ENCODE measurements around the gene CYP4A22. TPM values are rescaled to one million over a fixed set of nuclear protein-coding genes. Genes with fewer than 3 reads are reported as not detected.

CYP4A22 gene
- total and polyA plus RNA-seq, 2 donors: not detected

DNA sequence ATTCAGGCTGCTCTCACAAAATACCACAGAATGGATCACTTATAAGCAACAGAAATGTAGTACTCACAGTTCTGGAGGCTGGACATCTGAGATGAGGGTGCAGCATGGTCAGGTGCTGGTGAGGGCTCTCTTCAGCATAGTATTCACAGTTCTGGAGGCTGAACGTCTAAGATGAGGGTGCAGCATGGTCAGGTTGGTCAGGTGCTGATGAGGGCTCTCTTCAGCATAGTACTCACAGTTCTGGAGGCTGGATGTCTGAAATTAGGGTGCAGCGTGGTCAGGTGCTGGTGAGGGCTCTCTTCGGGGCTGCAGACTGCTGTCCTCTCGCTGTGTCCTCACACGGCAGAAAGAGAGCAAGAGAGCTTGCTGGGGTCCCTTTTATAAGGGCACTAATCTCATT, 35.5 kb downstream of the CYP4A22 start:
- Histone ChIP-seq H3K36me3 (ENCODE audit: insufficient read depth) (no peaks in the 10 kb centered on the region), H3K4me1 (ENCODE audit: insufficient read depth) (no peaks in the 10 kb centered on the region), H3K4me3 (ENCODE audit: low read depth, low read length) (no peak overlapping the region), H3K27ac (ENCODE audit: low read depth) (no peak overlapping the region)
- WGBS: 84% methylated on average over 5 of the region's 5 CpGs
- no peak for DNase-seq (ENCODE audit: extremely low spot score)

DNA sequence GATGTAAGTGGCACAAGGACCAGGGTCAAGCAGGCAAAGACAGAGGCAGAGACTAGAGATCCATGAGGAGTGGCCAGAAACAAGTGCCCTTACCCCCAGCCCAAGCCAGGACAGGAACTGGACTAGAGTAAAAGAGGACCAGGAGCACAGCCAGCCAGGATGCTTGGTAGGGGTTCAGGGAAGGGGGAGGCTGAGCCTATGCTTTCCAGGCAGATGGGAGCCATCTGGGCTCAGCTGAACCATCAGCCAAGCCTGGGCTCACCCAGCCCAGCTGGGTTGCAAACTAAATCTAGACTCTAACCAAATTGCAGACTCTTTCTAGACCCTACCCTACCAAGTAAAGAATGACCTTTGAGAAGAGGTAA, 37.4 kb downstream of the CYP4A22 start:
- H3K4me3 ChIP-seq (ENCODE audit: low read depth, low read length): no peak overlapping the region
- no peaks in the 10 kb centered on the region for H3K4me1 ChIP-seq (ENCODE audit: insufficient read depth)
- no peak overlapping the region for H3K27ac ChIP-seq (ENCODE audit: low read depth)
- no peak for DNase-seq (ENCODE audit: extremely low spot score)
- H3K36me3 ChIP-seq (ENCODE audit: insufficient read depth): no peaks in the 10 kb centered on the region

DNA sequence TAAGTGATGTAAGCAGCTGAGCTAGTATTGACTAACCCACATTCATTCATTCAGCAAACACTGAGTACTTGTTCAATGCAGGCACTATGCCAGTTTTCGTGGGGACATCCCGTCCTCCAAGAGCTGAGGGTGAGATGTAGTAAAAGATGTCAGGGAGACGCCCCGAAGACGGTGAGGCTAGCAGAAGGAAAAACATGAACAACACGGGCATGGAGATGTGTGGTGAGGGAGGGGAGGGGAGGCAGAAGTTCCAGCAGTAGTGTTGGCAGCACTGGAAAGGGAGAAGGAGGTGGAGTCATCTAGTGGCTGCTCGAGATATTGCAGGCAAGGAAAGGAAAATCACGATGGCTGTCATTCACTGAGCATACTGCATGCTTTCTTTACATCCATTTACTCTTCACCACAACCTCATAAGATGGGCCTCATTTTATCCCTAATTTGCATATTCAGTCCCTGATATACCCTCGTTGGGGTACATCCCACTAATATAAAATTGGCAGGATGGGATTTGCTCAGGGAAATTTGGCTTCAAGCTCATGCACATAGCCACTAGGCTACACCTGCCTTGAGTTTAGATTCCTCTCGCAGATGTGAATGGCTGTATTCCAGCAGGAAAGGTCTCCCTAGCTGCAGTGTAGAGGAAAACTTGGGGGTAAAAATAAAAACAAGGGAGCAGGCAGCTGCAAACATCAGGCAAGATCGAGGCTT, 38.1 kb downstream of the CYP4A22 start:
- WGBS: 15% methylated on average over 11 of the region's 11 CpGs
- peak; percentile 14 for DNase-seq (ENCODE audit: extremely low spot score)
- Histone ChIP-seq H3K4me3 (ENCODE audit: low read depth, low read length) (no peak overlapping the region), H3K27ac (ENCODE audit: low read depth) (no peak overlapping the region), H3K36me3 (ENCODE audit: insufficient read depth) (no peaks in the 10 kb centered on the region), H3K4me1 (ENCODE audit: insufficient read depth) (no peaks in the 10 kb centered on the region)

DNA sequence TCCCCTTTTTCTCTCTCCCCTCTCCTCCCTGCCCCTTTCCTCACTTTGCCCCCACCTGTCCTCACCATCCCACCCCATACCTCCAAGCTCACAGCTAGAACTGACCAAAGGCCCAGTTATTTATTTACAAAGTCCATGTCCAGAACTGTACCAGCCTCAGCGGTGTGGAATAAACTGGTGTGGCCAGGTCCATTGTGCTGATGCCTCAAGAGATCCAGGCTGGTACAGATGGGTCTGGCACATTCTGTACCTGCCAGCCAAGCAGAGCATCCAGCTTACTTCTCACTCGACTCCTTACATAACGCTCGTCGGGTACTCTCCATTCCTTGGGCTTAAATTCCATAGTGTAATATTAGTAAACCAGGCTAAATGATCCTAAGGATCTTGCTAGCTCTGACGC, 40.8 kb downstream of the CYP4A22 start:
- WGBS: 72% methylated on average over 6 of the region's 6 CpGs

DNA sequence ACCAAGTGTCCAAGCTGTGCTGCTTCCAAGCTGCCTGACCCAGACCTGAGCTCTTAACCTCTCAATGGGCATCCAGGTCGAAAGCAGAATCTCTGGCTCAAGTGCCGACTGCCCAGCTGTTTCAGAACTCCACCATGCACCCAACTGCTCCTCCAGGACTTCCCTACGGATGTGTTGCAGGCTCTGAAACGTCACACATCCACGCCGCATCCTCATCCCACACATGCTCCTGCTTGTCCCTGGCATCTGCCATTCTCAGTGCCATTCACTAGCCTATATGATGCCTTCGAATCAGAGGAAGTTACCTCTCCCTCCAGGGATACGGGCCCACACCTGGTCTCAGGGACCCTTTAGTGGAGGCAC, 41.4 kb downstream of the CYP4A22 start:
- Histone ChIP-seq H3K27ac (ENCODE audit: low read depth) (no peak overlapping the region), H3K36me3 (ENCODE audit: insufficient read depth) (no peaks in the 10 kb centered on the region), H3K4me3 (ENCODE audit: low read depth, low read length) (no peak overlapping the region), H3K4me1 (ENCODE audit: insufficient read depth) (no peaks in the 10 kb centered on the region)
- 69% methylated on average over 8 of the region's 8 CpGs for WGBS
- DNase-seq (ENCODE audit: extremely low spot score): no peak

More for the DNA sequence above, 40.8 kb downstream of the CYP4A22 start:
- H3K27ac ChIP-seq (ENCODE audit: low read depth): no peak overlapping the region
- H3K36me3 ChIP-seq (ENCODE audit: insufficient read depth): no peaks in the 10 kb centered on the region
- H3K4me3 ChIP-seq (ENCODE audit: low read depth, low read length): no peak overlapping the region
- H3K4me1 ChIP-seq (ENCODE audit: insufficient read depth): no peaks in the 10 kb centered on the region
- DNase-seq (ENCODE audit: extremely low spot score): no peak

- WGBS: 4% methylated on average over 28 of the region's 30 CpGs
- Histone ChIP-seq H3K27ac (ENCODE audit: low read depth) (no peak overlapping the region), H3K4me1 (ENCODE audit: insufficient read depth) (no peaks in the 10 kb centered on the region), H3K4me3 (ENCODE audit: low read depth, low read length) (no peak overlapping the region), H3K36me3 (ENCODE audit: insufficient read depth) (no peaks in the 10 kb centered on the region)
- peak; percentile 85 for DNase-seq (ENCODE audit: extremely low spot score)
Observed at GRCh38 chr1:47179017-47179987, 42.1 kb downstream of the CYP4A22 start.

- no peak overlapping the region for H3K4me3 ChIP-seq (ENCODE audit: low read depth, low read length)
Observed at GRCh38 chr1:47179988-47180563, 42.8 kb downstream of the CYP4A22 start.

GRCh38 chr1:47180603-47181094, 43.4 kb downstream of the CYP4A22 start:
- 46% methylated on average over 3 of the region's 3 CpGs for WGBS
- H3K4me3 ChIP-seq (ENCODE audit: low read depth, low read length): no peak overlapping the region
- no peaks in the 10 kb centered on the region for H3K36me3 ChIP-seq (ENCODE audit: insufficient read depth)
- H3K4me1 ChIP-seq (ENCODE audit: insufficient read depth): no peaks in the 10 kb centered on the region
- no peak overlapping the region for H3K27ac ChIP-seq (ENCODE audit: low read depth)
- DNase-seq (ENCODE audit: extremely low spot score): no peak

More at GRCh38 chr1:47179988-47180563, 42.8 kb downstream of the CYP4A22 start:
- no peak overlapping the region for H3K27ac ChIP-seq (ENCODE audit: low read depth)
- WGBS: 62% methylated on average over 3 of the region's 3 CpGs
- no peak for DNase-seq (ENCODE audit: extremely low spot score)
- no peaks in the 10 kb centered on the region for H3K4me1 ChIP-seq (ENCODE audit: insufficient read depth)
- no peaks in the 10 kb centered on the region for H3K36me3 ChIP-seq (ENCODE audit: insufficient read depth)

DNA sequence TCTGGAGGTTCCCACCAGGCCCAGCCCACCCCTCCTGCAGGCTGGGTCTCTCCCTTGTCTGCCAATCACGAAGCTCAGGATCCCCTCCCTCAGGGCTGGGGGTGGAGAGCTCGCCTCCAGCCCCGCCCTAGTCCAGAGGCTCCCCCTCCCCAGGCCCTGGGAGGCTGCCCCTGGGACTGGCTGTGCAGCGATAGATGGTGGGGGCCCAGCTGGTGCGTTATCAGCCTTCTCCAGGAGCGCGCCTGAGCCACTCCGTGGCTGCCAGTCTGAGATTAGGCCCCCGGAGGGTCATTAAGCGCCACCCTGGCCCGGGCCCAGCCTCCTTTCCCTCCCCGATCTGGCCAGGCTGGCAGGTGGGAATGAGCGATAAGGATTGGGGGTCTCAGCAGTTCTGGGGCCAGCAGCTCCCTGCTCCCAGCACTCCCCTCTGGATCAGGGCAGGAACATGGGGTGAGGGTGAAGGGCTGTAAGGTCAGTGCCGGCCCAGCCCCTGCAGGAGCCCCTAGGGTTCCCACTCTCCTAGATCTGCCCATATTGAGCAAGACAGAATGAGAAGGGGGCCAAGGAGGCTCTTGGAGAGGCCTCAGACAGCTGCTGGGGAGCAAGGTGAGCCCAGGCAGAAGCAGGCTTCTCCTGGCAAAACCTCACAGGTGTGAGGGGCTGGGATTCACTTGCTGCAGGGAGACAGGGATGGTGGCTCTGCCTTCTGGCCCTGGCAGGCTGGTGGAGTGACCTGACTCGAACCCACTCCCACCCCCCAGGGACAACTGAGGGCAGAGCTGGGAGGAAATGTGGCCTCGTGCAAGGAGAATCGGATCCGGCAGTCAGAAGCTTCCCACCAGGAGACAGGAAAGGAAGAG, 44.1 kb downstream of the CYP4A22 start:
- H3K4me3 ChIP-seq (ENCODE audit: low read depth, low read length): no peak overlapping the region
- H3K36me3 ChIP-seq (ENCODE audit: insufficient read depth): no peaks in the 10 kb centered on the region
- no peak for DNase-seq (ENCODE audit: extremely low spot score)
- 39% methylated on average over 18 of the region's 18 CpGs for WGBS
- no peak overlapping the region for H3K27ac ChIP-seq (ENCODE audit: low read depth)
- no peaks in the 10 kb centered on the region for H3K4me1 ChIP-seq (ENCODE audit: insufficient read depth)

GRCh38 chr1:47181955-47182675, 44.9 kb downstream of the CYP4A22 start:
- 75% methylated on average over 7 of the region's 7 CpGs for WGBS

GRCh38 chr1:47182676-47183235, 45.5 kb downstream of the CYP4A22 start:
- DNase-seq (ENCODE audit: extremely low spot score): no peak
- WGBS: 60% methylated on average over 7 of the region's 7 CpGs
- Histone ChIP-seq H3K4me3 (ENCODE audit: low read depth, low read length) (no peak overlapping the region), H3K36me3 (ENCODE audit: insufficient read depth) (no peaks in the 10 kb centered on the region), H3K4me1 (ENCODE audit: insufficient read depth) (no peaks in the 10 kb centered on the region), H3K27ac (ENCODE audit: low read depth) (no peak overlapping the region)

More at GRCh38 chr1:47181955-47182675, 44.9 kb downstream of the CYP4A22 start:
- no peaks in the 10 kb centered on the region for H3K36me3 ChIP-seq (ENCODE audit: insufficient read depth)
- H3K4me3 ChIP-seq (ENCODE audit: low read depth, low read length): no peak overlapping the region
- H3K4me1 ChIP-seq (ENCODE audit: insufficient read depth): no peaks in the 10 kb centered on the region
- no peak for DNase-seq (ENCODE audit: extremely low spot score)
- no peak overlapping the region for H3K27ac ChIP-seq (ENCODE audit: low read depth)

GRCh38 chr1:47183308-47184089, 46.3 kb downstream of the CYP4A22 start:
- Histone ChIP-seq H3K4me3 (ENCODE audit: low read depth, low read length) (no peak overlapping the region), H3K36me3 (ENCODE audit: insufficient read depth) (no peaks in the 10 kb centered on the region), H3K4me1 (ENCODE audit: insufficient read depth) (no peaks in the 10 kb centered on the region), H3K27ac (ENCODE audit: low read depth) (no peak overlapping the region)
- 72% methylated on average over 11 of the region's 11 CpGs for WGBS
- DNase-seq (ENCODE audit: extremely low spot score): no peak
